GM23248 (cell line): Measurements from ENCODE around the gene MAFG. TPM values are rescaled to one million over a fixed set of nuclear protein-coding genes. Genes with fewer than 3 reads are reported as not detected.

Source experiments
- DNase-seq: peaks from one replicate; pipeline ENCODE4 v3.0.0-alpha.2; 2015
- H2AFZ ChIP-seq: fragments of 200-600 bp; sonication (generic); 2 replicates; pipeline ENCODE4 v1.6.1; 2016; ENCODE audit warnings: antibody characterized with exemption
- H3F3A ChIP-seq: fragments of 200-600 bp; sonication (generic); 2 replicates; pipeline ENCODE4 v1.6.1; 2016; ENCODE audit warnings: mild to moderate bottlenecking, antibody characterized with exemption, mixed run types; ENCODE audit not compliant: insufficient read depth
- H3K27ac ChIP-seq: fragments of 200-600 bp; sonication (generic); 2 replicates; pipeline ENCODE4 v1.5.1; 2016; ENCODE audit warnings: mild to moderate bottlenecking
- H3K27me3 ChIP-seq: fragments of 200-600 bp; sonication (generic); replicated peaks from 2 replicates; pipeline ENCODE4 v1.6.1; 2016; ENCODE audit warnings: mild to moderate bottlenecking; ENCODE audit not compliant: insufficient read depth
- H3K36me3 ChIP-seq: fragments of 200-600 bp; sonication (generic); 2 replicates; pipeline ENCODE4 v1.6.1; 2016; ENCODE audit warnings: low read depth, mild to moderate bottlenecking
- H3K4me1 ChIP-seq: fragments of 200-600 bp; sonication (generic); 2 replicates; pipeline ENCODE4 v1.6.1; 2016; ENCODE audit warnings: mild to moderate bottlenecking; ENCODE audit not compliant: insufficient read depth
- H3K4me2 ChIP-seq: fragments of 200-600 bp; sonication (generic); one replicate; pipeline ENCODE4 v1.6.1; 2016; ENCODE audit warnings: mild to moderate bottlenecking; ENCODE audit not compliant: unreplicated experiment
- H3K4me3 ChIP-seq: fragments of 200-600 bp; sonication (generic); 2 replicates; pipeline ENCODE4 v1.5.1; 2016; ENCODE audit warnings: mild to moderate bottlenecking
- H3K79me2 ChIP-seq: fragments of 200-600 bp; sonication (generic); 2 replicates; pipeline ENCODE4 v1.6.1; 2016; ENCODE audit warnings: mild to moderate bottlenecking; ENCODE audit not compliant: insufficient read depth
- H3K9ac ChIP-seq: fragments of 200-600 bp; sonication (generic); 2 replicates; pipeline ENCODE4 v1.6.1; 2016; ENCODE audit warnings: mild to moderate bottlenecking
- H3K9me2 ChIP-seq: fragments of 200-600 bp; sonication (generic); 2 replicates; pipeline ENCODE4 v1.6.1; 2016; ENCODE audit warnings: mixed run types, mild to moderate bottlenecking, moderate library complexity; ENCODE audit not compliant: insufficient read depth
- H3K9me3 ChIP-seq: fragments of 200-600 bp; sonication (generic); one replicate; pipeline ENCODE4 v1.6.1; 2017; ENCODE audit warnings: low read depth
- H4K20me1 ChIP-seq: fragments of 200-600 bp; sonication (generic); 2 replicates; pipeline ENCODE4 v1.6.0; 2016; ENCODE audit not compliant: insufficient read depth
- EZH2 ChIP-seq: fragments of 200-600 bp; sonication (generic); IDR thresholded peaks from 2 replicates; pipeline ENCODE4 v1.6.1; 2018; ENCODE audit warnings: antibody characterized with exemption, mild to moderate bottlenecking; ENCODE audit not compliant: insufficient read depth, poor library complexity, severe bottlenecking
- EZH2phosphoT487 ChIP-seq: fragments of 200-600 bp; sonication (generic); IDR thresholded peaks from 2 replicates; pipeline ENCODE4 v1.6.1; 2018; ENCODE audit warnings: antibody characterized with exemption, moderate library complexity, mild to moderate bottlenecking, low read depth; ENCODE audit not compliant: insufficient read depth
- WGBS, 2 experiments: methylation state at CpG; one replicate each; pipeline ENCODE4 v1.1.6; 2015 to 2017; ENCODE audit warnings: low lambda C conversion rate in 2 of 2, low coverage in 1 of 2; ENCODE audit errors: missing lambda C conversion rate in 2 of 2; 5-methylcytosine and 5-hydroxymethylcytosine counted together
- in situ Hi-C: fragments of 300-500 bp; cut with MboI; formaldehyde crosslinking; loops from 2 replicates; pipeline ENCODE4 v1.15.0; 2020
- polyA plus RNA-seq: library from polyadenylated mRNA; unstranded; fragments of >200 nt; fragmentation: Nextera tagmentation; extraction: Ambion mirVana; gene quantifications from 2 replicates; pipeline ENCODE4 v1.2.1, GENCODE V29; 2016
- total RNA-seq: library from RNA; depleted of rRNA; stranded (reverse); fragments of >200 nt; shearing (Covaris generic); gene quantifications from 2 replicates; pipeline ENCODE4 v1.2.3, GENCODE V29; 2014

Gene MAFG
- total and polyA plus RNA-seq, 2 experiments from 2014 or later, result 5.0 to 19.8 TPM

- DNase-seq, result no peak
- TF ChIP-seq EZH2, result no peak
- TF ChIP-seq EZH2phosphoT487, result no peak
- Histone ChIP-seq H3K36me3 (no peaks in the 10 kb centered on the region), H4K20me1 (no peaks in the 10 kb centered on the region), H3K4me3 (peak overlapping the region; percentile 87), H3K27ac (peak overlapping the region; percentile 93), H3K79me2 (peaks cover 48% of the 10 kb centered on the region), H3K4me2 (peak overlapping the region; percentile 76), H3K9ac (peak overlapping the region; percentile 94), H3K9me3 (no peaks in the 10 kb centered on the region), H3K4me1 (peaks cover 16% of the 10 kb centered on the region; the same call in 1 of the 2 replicates), H3K9me2 (no peaks in the 10 kb centered on the region), H3K27me3 (no peaks in the 10 kb centered on the region), H2AFZ (peak overlapping the region; percentile 58), H3F3A (0 out of 2 replicates have a peak, but pooled peaks cover 8% of the 10 kb centered on the region)
- in situ Hi-C loops, result no loop called here
- WGBS, 2 experiments, result 0 to 1% methylated on average over 26 to 39 of the region's 78 CpGs
These were observed 333 bp downstream of the MAFG start for GRCh38 chr17:81927152-81927652.

GRCh38 chr17:81926451-81927151 lies 934 bp downstream of the MAFG start:
- 0 out of 2 replicates have a peak, but pooled peaks cover 8% of the 10 kb centered on the region for H3F3A ChIP-seq
- peak overlapping the region; percentile 94 for H3K9ac ChIP-seq
- no peaks in the 10 kb centered on the region for H4K20me1 ChIP-seq
- peaks cover 54% of the 10 kb centered on the region for H3K79me2 ChIP-seq
- H3K4me1 ChIP-seq, result peaks cover 16% of the 10 kb centered on the region; the same call in 1 of the 2 replicates
- TF ChIP-seq EZH2phosphoT487, result no peak
- TF ChIP-seq EZH2, result no peak
- 0 out of 2 replicates have a peak, but pooled peaks cover 3% of the 10 kb centered on the region for H3K36me3 ChIP-seq
- peak; percentile 88 for DNase-seq
- H3K9me2 ChIP-seq, result no peaks in the 10 kb centered on the region
- peak overlapping the region; percentile 87 for H3K4me3 ChIP-seq
- H3K27ac ChIP-seq, result peak overlapping the region; percentile 93
- no peaks in the 10 kb centered on the region for H3K27me3 ChIP-seq
- in situ Hi-C loops, result no loop called here
- 1 to 2% methylated on average over 21 to 42 of the region's 46 CpGs for WGBS, 2 experiments
- H3K9me3 ChIP-seq, result no peaks in the 10 kb centered on the region
- peak overlapping the region; percentile 76 for H3K4me2 ChIP-seq
- peak overlapping the region; percentile 58 for H2AFZ ChIP-seq

DNA sequence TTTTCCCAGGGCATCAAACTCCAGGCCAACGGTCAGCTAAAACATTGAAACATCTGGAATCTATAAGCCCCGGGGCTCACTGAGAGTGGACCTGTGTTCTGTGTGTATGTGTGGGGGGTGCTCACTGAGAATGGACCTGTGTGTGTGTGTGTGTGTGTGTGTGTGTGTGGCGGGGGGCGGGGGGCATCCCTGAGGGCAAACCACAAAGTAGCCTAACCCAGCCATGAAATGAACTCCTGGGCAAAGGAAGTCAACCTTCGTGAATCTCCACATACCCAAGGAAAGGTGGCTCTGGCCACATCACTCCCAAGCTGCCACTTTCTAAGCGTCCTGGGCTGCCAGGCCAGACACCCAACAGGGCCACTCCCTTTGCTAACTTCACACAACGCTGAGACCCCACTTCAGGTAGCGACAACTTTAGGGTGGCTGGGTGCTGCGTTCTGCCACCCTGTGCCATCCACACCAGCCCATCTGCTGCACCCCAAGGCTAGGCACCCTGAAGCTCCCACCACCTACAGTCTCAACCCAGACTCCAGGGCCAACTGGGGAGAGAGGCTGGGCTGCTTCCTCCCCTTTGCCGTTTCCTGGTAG lies 1.6 kb downstream of the MAFG start:
- Histone ChIP-seq H3K9ac (peak overlapping the region; percentile 94), H4K20me1 (no peaks in the 10 kb centered on the region), H3K27ac (peak overlapping the region; percentile 93), H3K9me2 (no peaks in the 10 kb centered on the region), H3F3A (0 out of 2 replicates have a peak, but pooled peaks cover 8% of the 10 kb centered on the region), H3K9me3 (no peaks in the 10 kb centered on the region), H3K4me1 (peaks cover 16% of the 10 kb centered on the region; the same call in 1 of the 2 replicates), H3K4me2 (peak overlapping the region; percentile 76), H3K79me2 (peaks cover 61% of the 10 kb centered on the region), H3K36me3 (0 out of 2 replicates have a peak, but pooled peaks cover 9% of the 10 kb centered on the region), H3K27me3 (no peaks in the 10 kb centered on the region), H3K4me3 (peak overlapping the region; percentile 87), H2AFZ (no peak overlapping the region)
- 47 to 57% methylated on average over 7 to 10 of the region's 10 CpGs for WGBS, 2 experiments
- TF ChIP-seq EZH2, result no peak
- TF ChIP-seq EZH2phosphoT487, result no peak
- in situ Hi-C loops, result no loop called here
- DNase-seq, result peak; percentile 36

GRCh38 chr17:81924557-81925532 lies 2.7 kb downstream of the MAFG start:
- Histone ChIP-seq H4K20me1 (no peaks in the 10 kb centered on the region), H3K4me3 (no peak overlapping the region), H3K36me3 (0 out of 2 replicates have a peak, but pooled peaks cover 9% of the 10 kb centered on the region), H2AFZ (no peak overlapping the region), H3K9me2 (no peaks in the 10 kb centered on the region), H3K9me3 (no peaks in the 10 kb centered on the region), H3K27ac (no peak overlapping the region), H3K27me3 (no peaks in the 10 kb centered on the region), H3K4me2 (no peak overlapping the region), H3K9ac (no peak overlapping the region), H3K4me1 (peaks cover 16% of the 10 kb centered on the region; the same call in 1 of the 2 replicates), H3F3A (0 out of 2 replicates have a peak, but pooled peaks cover 8% of the 10 kb centered on the region), H3K79me2 (peaks cover 72% of the 10 kb centered on the region)
- no peak for DNase-seq
- in situ Hi-C loops, result no loop called here
- 72 to 76% methylated on average over 18 to 21 of the region's 21 CpGs for WGBS, 2 experiments
- TF ChIP-seq EZH2phosphoT487 (no peak), EZH2 (no peak)
